IPS-15b (cell line): ENCODE results near the gene ZC3H8.

Source experiments
- H3K27me3 ChIP-seq: one replicate; pipeline ENCODE4 v1.6.1; 2013; ENCODE audit warnings: low read length; ENCODE audit not compliant: control insufficient read depth, insufficient read depth
- H3K36me3 ChIP-seq: one replicate; pipeline ENCODE4 v1.6.1; 2013; ENCODE audit warnings: low read length; ENCODE audit not compliant: control insufficient read depth, insufficient read depth
- H3K4me1 ChIP-seq: one replicate; pipeline ENCODE4 v1.6.1; 2013; ENCODE audit warnings: mild to moderate bottlenecking, low read length; ENCODE audit not compliant: control insufficient read depth, insufficient read depth
- H3K4me3 ChIP-seq: one replicate; pipeline ENCODE4 v1.5.1; 2013; ENCODE audit warnings: low read depth, low read length
- H3K9ac ChIP-seq: one replicate; pipeline ENCODE4 v1.6.1; 2013; ENCODE audit warnings: low read depth, mild to moderate bottlenecking, low read length
- H3K9me3 ChIP-seq: one replicate; pipeline ENCODE4 v1.6.1; 2013; ENCODE audit warnings: mild to moderate bottlenecking, low read length; ENCODE audit not compliant: control insufficient read depth, insufficient read depth

The ZC3H8 gene

DNA sequence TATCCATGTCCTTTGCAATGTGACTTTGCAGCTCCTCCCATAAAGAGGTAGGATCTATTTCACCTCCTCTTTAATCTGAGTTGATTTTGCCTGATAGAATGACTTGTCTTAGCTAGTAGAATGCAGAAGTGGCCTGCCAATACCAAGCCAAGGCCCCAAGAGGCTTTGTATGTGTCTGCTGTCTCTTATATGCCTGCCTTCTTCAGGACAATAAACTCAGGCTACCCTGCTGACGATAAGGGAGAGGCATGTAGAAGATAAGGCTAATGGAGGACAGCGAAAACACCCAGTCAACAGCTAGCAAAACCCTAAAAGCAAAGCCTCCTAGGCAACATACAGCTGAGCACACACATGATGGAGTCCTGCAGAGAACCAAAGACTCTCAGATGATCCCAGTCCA lies 1.8 kb upstream of the ZC3H8 start:
- Histone ChIP-seq H3K27me3 (no peaks in the 10 kb centered on the region), H3K9me3 (no peaks in the 10 kb centered on the region), H3K4me3 (no peak overlapping the region), H3K36me3 (no peaks in the 10 kb centered on the region), H3K4me1 (peaks cover 14% of the 10 kb centered on the region), H3K9ac (no peak overlapping the region)

DNA sequence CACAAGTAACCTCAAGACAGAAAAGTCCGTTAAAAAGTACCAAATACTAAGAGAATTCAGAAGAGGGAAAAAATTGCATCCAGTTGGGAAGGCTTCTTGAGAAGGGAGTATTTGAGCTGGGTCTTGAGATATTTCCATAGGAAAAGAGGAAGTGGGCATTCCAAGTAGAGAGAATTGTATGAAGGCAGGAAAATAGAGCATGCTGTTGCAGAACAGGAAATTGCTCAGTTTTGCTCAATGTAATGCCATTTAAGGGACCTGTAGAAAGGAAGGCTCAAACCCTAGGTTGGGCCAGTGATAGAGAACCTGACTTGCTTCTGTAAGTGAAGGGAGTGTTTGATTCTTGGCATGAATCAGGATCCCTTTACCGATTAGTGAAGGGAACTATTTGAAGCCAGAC lies 1.0 kb upstream of the ZC3H8 start:
- Histone ChIP-seq H3K4me1 (peaks cover 14% of the 10 kb centered on the region), H3K27me3 (no peaks in the 10 kb centered on the region), H3K4me3 (no peak overlapping the region), H3K36me3 (no peaks in the 10 kb centered on the region), H3K9ac (no peak overlapping the region), H3K9me3 (no peaks in the 10 kb centered on the region)

DNA sequence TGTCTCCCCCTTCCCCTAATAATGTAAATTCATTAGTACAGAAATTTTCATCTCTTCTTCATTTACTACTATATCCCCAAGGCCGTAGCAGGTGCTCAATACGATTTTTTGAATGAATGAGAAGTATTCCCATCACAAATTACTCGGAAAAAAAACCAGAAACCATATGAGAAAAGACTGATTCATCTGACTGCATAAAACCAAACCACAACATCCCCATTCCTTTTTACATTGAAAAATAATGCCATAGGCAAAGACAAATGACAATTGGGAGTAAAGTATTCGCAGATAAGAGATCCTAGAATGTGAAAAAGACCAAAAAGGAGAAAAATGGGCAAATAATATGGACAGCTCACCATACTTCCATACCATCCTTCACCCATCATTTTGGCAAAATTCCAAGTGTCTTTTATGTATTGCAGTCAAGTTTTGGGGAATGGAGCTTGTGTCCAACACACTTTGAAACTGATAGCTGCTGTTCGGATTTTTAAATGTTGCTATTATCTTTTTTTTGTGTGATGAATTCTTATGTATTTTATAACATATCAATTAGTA lies 1.5 kb downstream of the ZC3H8 start:
- H3K4me3 ChIP-seq: no peak overlapping the region

DNA sequence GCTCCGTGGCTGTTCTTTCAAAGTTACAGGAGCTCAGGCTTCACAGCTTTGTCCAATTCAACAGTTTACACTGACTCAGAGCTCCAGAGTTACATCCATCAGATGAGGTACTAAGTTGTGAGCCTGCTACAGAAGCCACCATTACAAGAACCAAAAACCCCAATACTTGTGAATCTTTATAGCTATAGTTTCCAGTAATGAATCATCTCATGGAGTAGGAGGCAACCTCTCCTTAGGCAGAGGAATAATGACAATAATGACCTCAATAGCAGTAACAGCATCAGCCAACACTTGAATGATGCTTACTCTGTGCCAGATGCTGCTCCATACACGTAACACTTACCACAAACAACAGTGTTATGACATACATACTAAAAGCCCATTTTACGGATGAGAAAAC lies 3.6 kb downstream of the ZC3H8 start:
- H3K4me1 ChIP-seq: no peaks in the 10 kb centered on the region
- H3K27me3 ChIP-seq: no peaks in the 10 kb centered on the region
- H3K4me3 ChIP-seq: no peak overlapping the region
- peaks cover 2% of the 10 kb centered on the region for H3K36me3 ChIP-seq
- no peak overlapping the region for H3K9ac ChIP-seq
- no peaks in the 10 kb centered on the region for H3K9me3 ChIP-seq

More for the DNA sequence above, 1.5 kb downstream of the ZC3H8 start:
- no peaks in the 10 kb centered on the region for H3K27me3 ChIP-seq
- H3K9ac ChIP-seq: no peak overlapping the region
- no peaks in the 10 kb centered on the region for H3K4me1 ChIP-seq
- no peaks in the 10 kb centered on the region for H3K9me3 ChIP-seq
- no peaks in the 10 kb centered on the region for H3K36me3 ChIP-seq

DNA sequence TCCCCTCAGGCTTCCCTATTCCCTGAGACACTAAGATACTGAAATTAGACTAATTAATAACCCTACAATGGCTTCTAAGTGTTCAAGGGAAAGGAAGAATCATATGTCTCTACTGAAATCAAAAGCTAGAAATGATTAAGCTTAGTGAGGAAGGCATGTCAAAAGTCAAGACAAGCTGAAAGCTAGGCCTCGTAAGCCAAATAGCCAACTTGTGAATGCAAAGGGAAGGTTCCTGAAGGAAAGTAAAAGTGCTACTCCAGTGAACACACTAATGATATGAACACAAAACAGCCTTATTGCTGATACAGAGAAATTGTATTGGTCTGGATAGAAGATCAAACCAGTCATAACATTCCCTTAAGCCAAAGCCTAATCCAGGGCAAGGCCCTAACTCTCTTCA lies 10.0 kb downstream of the ZC3H8 start:
- Histone ChIP-seq H3K27me3 (no peaks in the 10 kb centered on the region), H3K9me3 (no peaks in the 10 kb centered on the region), H3K36me3 (peaks cover 2% of the 10 kb centered on the region), H3K9ac (no peak overlapping the region), H3K4me1 (no peaks in the 10 kb centered on the region), H3K4me3 (no peak overlapping the region)

DNA sequence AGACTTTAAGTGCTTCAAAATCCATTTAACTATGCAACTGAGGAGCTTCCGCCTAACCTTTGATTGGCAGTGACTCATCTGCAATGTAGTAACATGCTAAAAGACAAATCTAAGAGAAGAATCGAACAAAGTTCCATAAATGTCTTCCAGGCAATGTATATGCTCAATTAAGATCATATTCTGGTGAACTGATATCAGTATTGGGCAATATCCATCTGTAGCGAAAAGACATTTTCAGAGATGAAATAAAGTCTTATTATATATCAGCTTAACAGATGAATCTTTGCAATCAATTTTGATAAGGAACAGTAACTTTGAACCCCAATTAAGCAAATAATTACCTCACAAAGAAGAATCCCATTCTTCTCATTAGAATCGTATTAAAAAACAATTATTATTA lies 11.6 kb downstream of the ZC3H8 start:
- H3K4me1 ChIP-seq: no peaks in the 10 kb centered on the region
- peaks cover 2% of the 10 kb centered on the region for H3K36me3 ChIP-seq
- H3K9me3 ChIP-seq: no peaks in the 10 kb centered on the region
- H3K4me3 ChIP-seq: no peak overlapping the region
- no peaks in the 10 kb centered on the region for H3K27me3 ChIP-seq
- H3K9ac ChIP-seq: no peak overlapping the region

DNA sequence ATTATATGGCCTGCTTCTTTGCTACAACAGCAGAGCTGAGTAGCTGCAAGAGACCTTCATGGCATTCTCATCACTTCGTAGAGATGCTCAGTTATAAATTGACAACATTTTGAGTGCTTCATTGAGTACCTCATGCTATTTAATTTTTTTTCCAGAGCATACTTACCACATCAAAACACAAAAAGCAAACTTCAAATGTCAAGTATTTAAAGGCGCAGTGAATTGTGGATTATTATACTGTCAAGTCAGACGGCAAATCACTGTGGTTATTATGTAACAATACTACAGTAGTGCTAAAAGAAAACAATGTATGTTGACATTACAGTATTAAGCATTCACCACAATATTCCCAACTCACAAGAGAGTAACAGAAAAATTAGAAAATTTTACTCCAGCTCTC lies 12.5 kb downstream of the ZC3H8 start:
- no peaks in the 10 kb centered on the region for H3K4me1 ChIP-seq
- no peaks in the 10 kb centered on the region for H3K27me3 ChIP-seq
- H3K9ac ChIP-seq: no peak overlapping the region
- no peak overlapping the region for H3K4me3 ChIP-seq
- H3K36me3 ChIP-seq: peaks cover under 1% of the 10 kb centered on the region
- no peaks in the 10 kb centered on the region for H3K9me3 ChIP-seq

DNA sequence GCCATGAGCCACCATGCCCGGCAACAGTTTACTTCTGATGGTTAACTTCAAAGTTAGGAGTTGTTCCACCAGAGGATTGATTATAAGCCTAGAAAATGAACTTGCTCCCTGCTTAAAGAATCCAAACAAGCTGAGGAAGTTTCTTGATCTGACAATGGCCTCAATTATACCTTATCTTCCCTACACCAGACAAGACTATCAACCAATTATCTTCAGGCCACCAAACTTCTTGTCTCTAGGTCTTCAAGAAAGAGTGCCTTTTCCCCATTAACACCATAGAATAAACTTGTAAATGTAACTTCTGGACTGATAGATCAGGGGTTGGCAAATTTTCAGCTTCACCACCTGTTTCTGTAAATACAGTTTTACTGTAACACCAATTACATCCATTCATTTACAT lies 15.0 kb downstream of the ZC3H8 start:
- Histone ChIP-seq H3K9ac (no peak overlapping the region), H3K36me3 (no peaks in the 10 kb centered on the region), H3K27me3 (no peaks in the 10 kb centered on the region), H3K4me1 (no peaks in the 10 kb centered on the region), H3K4me3 (no peak overlapping the region), H3K9me3 (no peaks in the 10 kb centered on the region)

DNA sequence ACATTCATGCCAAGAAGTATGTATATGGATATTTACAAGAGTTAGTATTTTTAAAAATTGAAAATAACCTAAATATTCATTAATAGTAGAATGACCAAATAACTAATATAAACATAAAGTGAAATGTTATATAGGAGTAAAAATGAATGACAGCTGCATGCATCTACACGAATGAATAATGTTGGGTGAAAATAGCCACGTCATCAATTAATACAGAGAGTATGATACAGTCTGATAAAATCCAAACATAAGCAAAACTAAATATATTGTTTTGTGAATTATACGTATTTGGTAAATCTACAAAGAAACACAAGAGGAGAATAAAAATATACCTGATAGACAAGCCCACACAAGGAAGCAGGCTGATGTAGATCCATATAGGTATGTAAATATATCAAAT lies 24.5 kb downstream of the ZC3H8 start:
- no peak overlapping the region for H3K9ac ChIP-seq

DNA sequence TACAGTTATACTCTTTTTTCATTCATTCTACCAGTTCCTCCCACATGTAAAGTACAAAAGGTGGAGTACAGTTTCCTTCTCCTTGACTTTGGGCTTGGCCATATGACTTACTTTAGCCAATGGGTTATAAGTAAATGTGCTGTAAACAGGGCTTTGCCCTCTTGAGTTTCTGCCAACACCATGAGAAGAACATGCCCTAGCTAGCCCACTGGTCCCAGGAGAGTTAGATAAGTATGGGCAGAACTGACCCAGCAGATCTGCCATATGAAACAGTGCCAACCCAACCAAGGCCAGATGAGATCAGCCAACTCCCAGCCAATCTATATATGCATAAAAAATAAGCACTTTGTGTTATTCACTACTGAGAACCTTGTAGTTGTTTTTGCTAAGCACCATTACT lies 25.5 kb downstream of the ZC3H8 start:
- H3K9ac ChIP-seq: no peak overlapping the region
- no peaks in the 10 kb centered on the region for H3K4me1 ChIP-seq
- no peaks in the 10 kb centered on the region for H3K27me3 ChIP-seq
- no peaks in the 10 kb centered on the region for H3K36me3 ChIP-seq
- H3K4me3 ChIP-seq: no peak overlapping the region
- no peaks in the 10 kb centered on the region for H3K9me3 ChIP-seq

More for the DNA sequence above, 24.5 kb downstream of the ZC3H8 start:
- no peaks in the 10 kb centered on the region for H3K9me3 ChIP-seq
- H3K4me3 ChIP-seq: no peak overlapping the region
- H3K27me3 ChIP-seq: no peaks in the 10 kb centered on the region
- H3K36me3 ChIP-seq: no peaks in the 10 kb centered on the region
- no peaks in the 10 kb centered on the region for H3K4me1 ChIP-seq

DNA sequence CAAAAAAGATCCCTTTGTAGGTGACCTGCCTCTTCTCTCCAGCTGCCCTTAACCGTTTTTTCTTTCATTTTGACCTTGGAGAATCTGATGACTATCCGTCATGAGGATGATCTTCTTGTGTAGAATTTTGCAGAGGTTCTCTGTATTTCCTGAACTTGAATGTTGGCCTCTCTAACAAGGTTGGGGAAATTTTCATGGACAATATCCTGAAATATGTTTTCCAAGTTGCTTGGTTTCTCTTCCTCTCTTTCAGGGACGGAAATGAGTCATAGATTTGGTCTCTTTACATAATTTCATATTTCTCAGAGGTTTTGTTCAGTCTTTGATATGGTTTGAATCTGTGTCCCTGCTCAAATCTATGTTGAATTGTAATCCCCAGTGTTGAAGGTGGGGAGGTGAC lies 34.0 kb downstream of the ZC3H8 start:
- Histone ChIP-seq H3K36me3 (no peaks in the 10 kb centered on the region), H3K4me3 (no peak overlapping the region), H3K27me3 (no peaks in the 10 kb centered on the region), H3K9ac (no peak overlapping the region), H3K4me1 (no peaks in the 10 kb centered on the region), H3K9me3 (no peaks in the 10 kb centered on the region)

DNA sequence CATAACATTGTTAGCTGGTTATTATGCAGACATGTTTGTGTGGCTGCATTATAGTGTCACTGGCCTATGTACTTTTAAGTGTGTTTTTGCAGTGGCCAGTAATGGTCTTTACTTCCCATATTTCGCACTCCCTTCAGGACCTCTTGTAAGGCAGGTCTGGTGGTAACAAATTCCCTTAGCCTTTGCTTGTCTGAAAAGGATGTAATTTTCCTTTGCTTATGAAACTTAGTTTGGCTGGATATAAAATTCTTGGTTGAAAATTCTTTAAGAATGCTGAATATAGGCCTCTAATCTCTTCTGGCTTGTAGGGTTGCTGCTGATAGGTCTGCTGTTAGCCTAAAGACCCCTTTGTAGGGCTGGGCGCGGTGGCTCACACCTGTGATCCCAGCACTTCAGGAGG lies 34.7 kb downstream of the ZC3H8 start:
- no peak overlapping the region for H3K4me3 ChIP-seq
- no peaks in the 10 kb centered on the region for H3K4me1 ChIP-seq
- no peaks in the 10 kb centered on the region for H3K27me3 ChIP-seq
- H3K9ac ChIP-seq: no peak overlapping the region
- no peaks in the 10 kb centered on the region for H3K9me3 ChIP-seq
- no peaks in the 10 kb centered on the region for H3K36me3 ChIP-seq

DNA sequence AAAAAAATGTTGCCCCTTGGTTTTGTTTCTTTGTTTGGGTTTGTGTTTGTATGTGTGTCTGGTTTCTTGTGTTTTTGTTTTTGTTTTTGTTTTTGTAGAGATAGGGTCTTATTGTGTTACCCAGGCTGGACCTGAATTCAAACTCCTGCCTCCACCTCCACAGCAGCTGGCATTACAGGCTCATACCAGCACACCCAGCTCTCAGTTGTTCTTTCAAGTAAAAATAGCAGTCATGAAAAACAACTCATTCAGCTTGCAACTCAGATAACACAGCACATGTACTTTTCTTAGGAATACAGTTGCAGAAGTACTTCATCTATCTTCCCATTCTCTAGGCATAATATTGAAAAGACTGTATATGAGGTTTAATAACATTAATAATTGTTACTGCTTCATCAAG lies 37.0 kb downstream of the ZC3H8 start:
- no peaks in the 10 kb centered on the region for H3K36me3 ChIP-seq
- H3K9me3 ChIP-seq: no peaks in the 10 kb centered on the region
- H3K9ac ChIP-seq: no peak overlapping the region
- H3K4me3 ChIP-seq: no peak overlapping the region
- H3K4me1 ChIP-seq: no peaks in the 10 kb centered on the region
- H3K27me3 ChIP-seq: no peaks in the 10 kb centered on the region
